Pancreas (tissue), 10 donors: ENCODE measurements around the gene SLC27A2. TPM values are rescaled to one million over a fixed set of nuclear protein-coding genes. Genes with fewer than 3 reads are reported as not detected.

Experiments
- ATAC-seq, 4 donors: fragments of 200-7000 bp; cut with Tn5 transposase; one replicate each; pipeline versions ENCODE4 v1.8.0 to v1.9.1; 2020; ENCODE audit warnings: mild to moderate bottlenecking in 4 of 4, moderate library complexity in 4 of 4
- DNase-seq, 6 donors: peaks; one replicate each; pipeline ENCODE4 v3.0.0-alpha.2; 2020
- FAIRE-seq: peaks from 2 replicates; lab custom pipeline; 2012; peaks lifted over from hg19 to GRCh38; lab: Jason Lieb, UNC
- H3K27ac ChIP-seq, 4 donors: fragments of 200-600 bp; sonication (generic); 1 replicate in 3 of 4; 2 replicates in 1 of 4; pipeline versions ENCODE4 v1.5.0 to v1.8.0; 2020
- H3K27me3 ChIP-seq, 4 donors: fragments of 200-600 bp; one replicate each; pipeline ENCODE4 v1.8.0; 2021
- H3K36me3 ChIP-seq, 3 donors: fragments of 200-600 bp; sonication (generic) in 1 of 3; one replicate each; pipeline versions ENCODE4 v1.5.0 to v1.8.0; 2020 to 2021
- H3K4me1 ChIP-seq, 3 donors: fragments of 200-600 bp; one replicate each; pipeline ENCODE4 v1.8.0; 2021
- H3K4me3 ChIP-seq, 4 donors: fragments of 200-600 bp; sonication (generic) in 2 of 4; one replicate each; pipeline versions ENCODE4 v1.5.0 to v1.8.0; 2020 to 2021
- H3K9me3 ChIP-seq, 4 donors: fragments of 200-600 bp; one replicate each; pipeline ENCODE4 v1.8.0; 2021
- CTCF ChIP-seq, 4 donors: fragments of 200-600 bp; sonication (generic) in 3 of 4; IDR thresholded peaks; one replicate each; pipeline versions ENCODE4 v1.5.0 to v1.8.0; 2021; ENCODE audit warnings: antibody characterized with exemption in 4 of 4
- WGBS, 2 donors: extraction: QIAGEN DNeasy Blood & Tissue Kit; methylation state at CpG; one replicate each; pipeline ENCODE4 v1.1.7; 2013; 5-methylcytosine and 5-hydroxymethylcytosine counted together
- intact Hi-C, 3 donors: fragments of 100-400 bp; cut with DNase I; formaldehyde crosslinking; loops; one replicate each; pipeline versions ENCODE4 v1.11.1 to v1.14.2; 2022
- polyA plus RNA-seq, 2 donors: library from polyadenylated mRNA; stranded (reverse); fragments of 200-250 nt; gene quantifications; one replicate each; pipeline ENCODE4 v1.2.3, GENCODE V29; 2013
- total RNA-seq, 6 donors: library from RNA; stranded (reverse); fragmentation: NEBNext Ultra II Directional in 4 of 6; extraction: Animal tissue kit (Norgen Biotek cat#: 25700) in 4 of 6; gene quantifications; one replicate each; pipeline versions ENCODE4 v1.2.1 to v1.2.4, GENCODE V29; 2021 to 2023
- donor health status: healthy with polysubstance abuse.
- donor health status: DM: no; HTN: no; CAD: no; lungs with moderate emphysema.
- donor health status: DM: no; HTN: no; CAD: no.
- donor health status: control.
- donor health status: control.
- donor health status: Bipolar disorder and iron deficiency.
- donor health status: DM: yes; HTN: yes; CAD: no.
- donor health status: DM: no; HTN: no; CAD: no.
- donor health status: DM: no; HTN: no; CAD: no.
- donor health status: DM: yes; HTN: yes; CAD: no.

Gene SLC27A2
- total and polyA plus RNA-seq, 8 donors = 1.5 to 6.1 (median 3.2) TPM

GRCh38 chr15:50218691-50219090, 36.7 kb downstream of the SLC27A2 start:
- intact Hi-C loops = no loop called here
- DNase-seq (no peak), ATAC-seq (no peak), FAIRE-seq (no peak)
- Histone ChIP-seq H3K9me3 (no peaks in the 10 kb centered on the region), H3K4me3 (no peak overlapping the region), H3K4me1 (no peaks in the 10 kb centered on the region), H3K36me3 (no peaks in the 10 kb centered on the region), H3K27me3 (no peaks in the 10 kb centered on the region), H3K27ac (no peak overlapping the region)
- WGBS, 2 donors = 84 to 100% methylated on average over 1 of the region's 1 CpG
- no peak for TF ChIP-seq CTCF (IDR thresholded peaks at IDR 0.05)

DNA sequence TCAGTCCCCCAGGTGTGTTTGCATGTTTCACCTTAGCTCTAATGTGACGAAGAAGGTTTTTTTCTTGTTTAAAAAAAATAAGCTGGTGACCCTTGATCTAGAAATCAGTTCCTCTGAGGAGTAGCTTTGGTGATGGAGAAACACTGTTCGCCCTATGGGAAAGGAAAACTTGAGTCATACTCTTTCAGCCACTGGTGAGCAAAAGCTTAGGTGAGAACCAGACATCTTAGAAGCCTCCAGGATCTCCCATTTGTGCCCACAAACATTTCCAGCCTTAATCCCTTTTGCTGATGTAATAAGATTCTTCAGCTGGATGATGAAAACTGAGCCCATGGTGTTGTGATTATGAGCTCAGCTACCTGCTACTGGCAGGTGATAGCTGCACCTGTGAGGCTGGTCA, 37.8 kb downstream of the SLC27A2 start:
- WGBS, 2 donors = 88 to 92% methylated on average over 2 of the region's 2 CpGs
- no peaks in the 10 kb centered on the region for H3K36me3 ChIP-seq
- H3K27ac ChIP-seq = no peak overlapping the region
- H3K4me1 ChIP-seq = no peaks in the 10 kb centered on the region
- H3K4me3 ChIP-seq = no peak overlapping the region
- no peak for DNase-seq
- TF ChIP-seq CTCF (IDR thresholded peaks at IDR 0.05) = no peak
- ATAC-seq = no peak
- no peaks in the 10 kb centered on the region for H3K27me3 ChIP-seq
- H3K9me3 ChIP-seq = no peaks in the 10 kb centered on the region
- FAIRE-seq = no peak
- intact Hi-C loops = no loop called here

DNA sequence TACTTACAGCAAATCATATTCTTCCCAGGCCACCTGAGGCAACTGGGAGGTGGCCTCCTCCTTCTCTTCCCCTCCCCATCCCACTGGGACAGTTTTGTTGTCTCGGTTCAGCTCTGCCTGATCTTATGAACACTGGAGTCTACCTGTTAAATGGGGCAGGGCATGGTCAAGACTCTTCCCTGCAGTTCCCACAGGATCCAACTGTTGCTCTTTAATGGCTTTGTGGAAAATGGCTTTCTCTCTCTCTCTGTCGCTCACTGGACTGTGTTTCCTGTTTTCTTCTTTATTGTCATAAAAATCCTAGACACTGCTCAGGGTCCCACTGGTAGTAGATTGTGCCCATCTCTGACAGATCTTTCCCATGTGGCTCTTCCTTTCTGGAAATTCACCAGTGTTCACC, 40.2 kb downstream of the SLC27A2 start:
- DNase-seq (no peak), ATAC-seq (no peak), FAIRE-seq (no peak)
- no peak for TF ChIP-seq CTCF (IDR thresholded peaks at IDR 0.05)
- intact Hi-C loops = no loop called here
- WGBS, 2 donors = 80 to 97% methylated on average over 2 of the region's 2 CpGs
- no peaks in the 10 kb centered on the region for H3K36me3 ChIP-seq
- H3K4me1 ChIP-seq = no peaks in the 10 kb centered on the region
- H3K27ac ChIP-seq = no peak overlapping the region
- no peak overlapping the region for H3K4me3 ChIP-seq
- no peaks in the 10 kb centered on the region for H3K9me3 ChIP-seq
- no peaks in the 10 kb centered on the region for H3K27me3 ChIP-seq

DNA sequence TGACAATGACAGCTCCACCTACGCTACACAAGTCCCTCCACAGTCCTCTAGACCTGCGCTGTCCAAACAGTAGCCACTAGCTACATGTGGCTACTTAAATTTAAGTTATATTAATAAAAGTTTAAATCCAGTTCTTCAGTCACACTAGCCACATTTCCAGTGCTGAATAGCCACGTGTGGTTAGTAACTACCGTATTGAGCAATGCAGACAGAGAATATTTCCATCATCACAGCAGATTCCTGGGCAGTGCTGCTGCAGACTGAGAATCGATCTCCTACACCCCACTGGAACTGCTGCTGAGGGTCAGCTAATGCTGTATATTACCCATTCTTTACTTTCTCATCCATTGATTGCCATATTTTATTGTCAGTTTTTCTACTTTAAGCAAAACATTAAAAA, 42.6 kb downstream of the SLC27A2 start:
- Histone ChIP-seq H3K4me1 (no peaks in the 10 kb centered on the region), H3K9me3 (no peaks in the 10 kb centered on the region), H3K36me3 (no peaks in the 10 kb centered on the region), H3K27me3 (no peaks in the 10 kb centered on the region), H3K27ac (no peak overlapping the region), H3K4me3 (no peak overlapping the region)
- WGBS, 2 donors = 73 to 83% methylated on average over 5 of the region's 5 CpGs
- intact Hi-C loops = no loop called here
- ATAC-seq (no peak), FAIRE-seq (no peak), DNase-seq (no peak)
- no peak for TF ChIP-seq CTCF (IDR thresholded peaks at IDR 0.05)

DNA sequence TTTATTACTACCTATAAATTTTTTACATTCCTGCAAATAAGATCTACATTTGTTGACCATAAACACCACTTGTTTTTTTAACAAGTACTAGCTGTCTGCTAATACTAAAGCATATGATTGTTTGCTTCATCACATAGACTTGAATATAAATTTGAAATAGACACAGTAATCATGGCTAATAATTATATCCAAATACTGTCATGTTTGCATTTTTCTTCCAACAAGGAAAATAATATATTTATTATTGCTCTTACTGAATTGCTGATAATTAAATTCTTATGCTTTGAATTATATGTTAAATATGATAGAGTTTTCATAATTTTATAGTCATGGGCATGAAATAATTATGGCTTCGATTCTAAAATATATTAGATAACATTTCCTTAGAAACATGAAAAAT, 43.1 kb downstream of the SLC27A2 start:
- ATAC-seq = no peak
- Histone ChIP-seq H3K4me3 (no peak overlapping the region), H3K27ac (no peak overlapping the region), H3K4me1 (no peaks in the 10 kb centered on the region), H3K9me3 (no peaks in the 10 kb centered on the region), H3K27me3 (no peaks in the 10 kb centered on the region), H3K36me3 (no peaks in the 10 kb centered on the region)
- intact Hi-C loops = no loop called here
- WGBS, 2 donors = 87 to 100% methylated on average over 1 of the region's 1 CpG
- TF ChIP-seq CTCF (IDR thresholded peaks at IDR 0.05) = no peak
- no peak for DNase-seq
- no peak for FAIRE-seq
